Left ventricle myocardium inferior (tissue), 1 donor: ENCODE measurements around the gene NCKAP5L. TPM values are rescaled to one million over a fixed set of nuclear protein-coding genes. Genes with fewer than 3 reads are reported as not detected.

Experiments
- DNase-seq: peaks from one replicate; pipeline ENCODE4 v3.0.0-alpha.2; 2020
- H3K27ac ChIP-seq: fragments of 200-600 bp; replicated peaks from 2 replicates; pipeline ENCODE4 v1.8.0; 2021
- H3K27me3 ChIP-seq: fragments of 200-600 bp; 2 replicates; pipeline ENCODE4 v1.8.0; 2021; ENCODE audit warnings: low read depth
- H3K36me3 ChIP-seq: fragments of 200-600 bp; 2 replicates; pipeline ENCODE4 v1.8.0; 2021
- H3K4me1 ChIP-seq: fragments of 200-600 bp; 2 replicates; pipeline ENCODE4 v1.8.0; 2021
- H3K4me3 ChIP-seq: fragments of 200-600 bp; 2 replicates; pipeline ENCODE4 v1.8.0; 2021; ENCODE audit warnings: mild to moderate bottlenecking, moderate library complexity
- H3K9me3 ChIP-seq: fragments of 200-600 bp; replicated peaks from 2 replicates; pipeline ENCODE4 v1.8.0; 2021
- CTCF ChIP-seq: fragments of 200-600 bp; IDR thresholded peaks from 2 replicates; pipeline ENCODE4 v1.8.0; 2021; ENCODE audit warnings: antibody characterized with exemption, mild to moderate bottlenecking, borderline replicate concordance
- intact Hi-C: fragments of 100-400 bp; cut with micrococcal nuclease; formaldehyde crosslinking; loops from one replicate; pipeline ENCODE4 v1.11.0; 2022
- total RNA-seq: library from RNA; stranded (reverse); fragmentation: NEBNext Ultra II Directional; extraction: Animal tissue kit (Norgen Biotek cat#: 25700); gene quantifications from one replicate; pipeline ENCODE4 v1.2.1, GENCODE V29; 2021
- donor health status: DM: no; HTN: yes; CAD: no; lungs with severe emphysema.

The NCKAP5L gene
- total RNA-seq, 1 donor from 2014 or later = 25.5 TPM

GRCh38 chr12:49807991-49808580, 20.1 kb downstream of the NCKAP5L start:
- H3K27ac ChIP-seq = peak overlapping the region; percentile 91
- peak overlapping the region; percentile 48 for H3K4me3 ChIP-seq
- TF ChIP-seq CTCF = no peak
- H3K36me3 ChIP-seq = peaks cover 29% of the 10 kb centered on the region
- no peaks in the 10 kb centered on the region for H3K9me3 ChIP-seq
- DNase-seq = no peak
- peaks cover 87% of the 10 kb centered on the region for H3K4me1 ChIP-seq
- no peaks in the 10 kb centered on the region for H3K27me3 ChIP-seq
- intact Hi-C loops = no loop called here

- no peak for TF ChIP-seq CTCF
- intact Hi-C loops = no loop called here
- Histone ChIP-seq H3K9me3 (no peaks in the 10 kb centered on the region), H3K36me3 (peaks cover 41% of the 10 kb centered on the region), H3K4me1 (peaks cover 86% of the 10 kb centered on the region), H3K4me3 (no peak overlapping the region), H3K27ac (peak overlapping the region; percentile 91), H3K27me3 (no peaks in the 10 kb centered on the region)
- DNase-seq = no peak
These were observed 21.3 kb downstream of the NCKAP5L start for GRCh38 chr12:49806877-49807276.

- intact Hi-C loops = no loop called here
- H3K4me1 ChIP-seq = peaks cover 86% of the 10 kb centered on the region
- no peak overlapping the region for H3K4me3 ChIP-seq
- peak overlapping the region; percentile 91 for H3K27ac ChIP-seq
- no peaks in the 10 kb centered on the region for H3K9me3 ChIP-seq
- no peak for DNase-seq
- TF ChIP-seq CTCF = no peak
- H3K27me3 ChIP-seq = no peaks in the 10 kb centered on the region
- H3K36me3 ChIP-seq = peaks cover 46% of the 10 kb centered on the region
These were observed 21.8 kb downstream of the NCKAP5L start for GRCh38 chr12:49806321-49806813.

GRCh38 chr12:49805409-49805808, 22.8 kb downstream of the NCKAP5L start:
- DNase-seq = no peak
- intact Hi-C loops = no loop called here
- Histone ChIP-seq H3K27ac (peak overlapping the region; percentile 91), H3K27me3 (no peaks in the 10 kb centered on the region), H3K4me3 (no peak overlapping the region), H3K9me3 (no peaks in the 10 kb centered on the region), H3K4me1 (peaks cover 86% of the 10 kb centered on the region), H3K36me3 (peaks cover 53% of the 10 kb centered on the region)
- TF ChIP-seq CTCF = no peak

- TF ChIP-seq CTCF = no peak
- H3K27ac ChIP-seq = no peak overlapping the region
- intact Hi-C loops = no loop called here
- H3K36me3 ChIP-seq = peaks cover 59% of the 10 kb centered on the region
- H3K4me3 ChIP-seq = no peak overlapping the region
- no peaks in the 10 kb centered on the region for H3K9me3 ChIP-seq
- H3K4me1 ChIP-seq = peaks cover 86% of the 10 kb centered on the region
- H3K27me3 ChIP-seq = no peaks in the 10 kb centered on the region
- no peak for DNase-seq
These were observed 23.4 kb downstream of the NCKAP5L start for GRCh38 chr12:49804821-49805220.
